Measurements from ENCODE around the gene TMA7.

- TF ChIP-seq CTCF (conservative IDR thresholded peaks at IDR 0.05), result no peak
- TF ChIP-seq ZFX (IDR thresholded peaks at IDR 0.05), result no peak
These were observed 16.4 kb downstream of the TMA7 start for GRCh38 chr3:48456456-48456855.

All from C4-2B (cell line).